ENCODE measurements around the gene HTR3B.

Gene HTR3B

GRCh38 chr11:113991170-113991569, 86.6 kb downstream of the HTR3B start:
- no peak for DNase-seq (ENCODE audit: low read depth)

GRCh38 chr11:113991718-113992458, 87.3 kb downstream of the HTR3B start:
- DNase-seq (ENCODE audit: low read depth) = no peak

- DNase-seq (ENCODE audit: low read depth) = no peak
Measured at GRCh38 chr11:113992459-113993110, 88.0 kb downstream of the HTR3B start.

GRCh38 chr11:113994077-113994954, 89.7 kb downstream of the HTR3B start:
- peak; percentile 7 for DNase-seq (ENCODE audit: low read depth)
